Measurements from ENCODE around the gene CDHR1. TPM values are rescaled to one million over a fixed set of nuclear protein-coding genes. Genes with fewer than 3 reads are reported as not detected.

CDHR1 gene
- total RNA-seq, 1 donor from 2014 or later: not detected

DNA sequence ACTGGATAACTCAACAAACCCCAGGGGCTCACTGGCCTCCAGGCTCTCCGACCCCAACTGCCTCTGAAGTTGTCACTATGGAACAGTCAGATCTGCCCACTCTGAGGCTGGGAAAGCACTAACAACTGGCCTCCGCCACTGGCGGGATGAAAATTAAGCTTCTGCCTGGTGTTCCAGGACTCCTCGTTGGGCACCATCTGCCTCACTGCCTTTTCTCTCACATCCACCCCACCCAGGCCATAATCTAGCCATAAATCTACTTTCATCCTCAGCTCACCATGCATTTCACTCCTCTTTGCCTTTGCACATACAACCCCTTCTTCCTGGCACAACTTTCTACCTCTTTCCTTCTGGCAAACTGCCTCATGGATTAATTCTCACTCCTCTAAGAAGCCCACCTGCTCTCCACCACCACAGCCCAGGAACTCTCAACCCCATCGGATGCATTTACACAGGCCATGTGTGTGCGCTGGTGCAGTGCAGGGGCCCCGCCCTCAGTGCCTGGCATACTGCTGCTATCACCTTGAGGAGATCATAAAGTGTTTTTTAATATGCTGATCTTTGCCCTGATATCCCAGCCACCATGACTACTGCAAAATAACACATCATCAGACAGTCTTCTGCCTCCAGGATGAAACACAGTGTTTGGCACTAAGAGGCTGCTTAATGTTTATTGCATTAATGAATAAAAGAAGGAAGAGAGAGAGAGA, 4.0 kb downstream of the CDHR1 start:
- DNase-seq (ENCODE audit: low read depth, low spot score): no peak

DNA sequence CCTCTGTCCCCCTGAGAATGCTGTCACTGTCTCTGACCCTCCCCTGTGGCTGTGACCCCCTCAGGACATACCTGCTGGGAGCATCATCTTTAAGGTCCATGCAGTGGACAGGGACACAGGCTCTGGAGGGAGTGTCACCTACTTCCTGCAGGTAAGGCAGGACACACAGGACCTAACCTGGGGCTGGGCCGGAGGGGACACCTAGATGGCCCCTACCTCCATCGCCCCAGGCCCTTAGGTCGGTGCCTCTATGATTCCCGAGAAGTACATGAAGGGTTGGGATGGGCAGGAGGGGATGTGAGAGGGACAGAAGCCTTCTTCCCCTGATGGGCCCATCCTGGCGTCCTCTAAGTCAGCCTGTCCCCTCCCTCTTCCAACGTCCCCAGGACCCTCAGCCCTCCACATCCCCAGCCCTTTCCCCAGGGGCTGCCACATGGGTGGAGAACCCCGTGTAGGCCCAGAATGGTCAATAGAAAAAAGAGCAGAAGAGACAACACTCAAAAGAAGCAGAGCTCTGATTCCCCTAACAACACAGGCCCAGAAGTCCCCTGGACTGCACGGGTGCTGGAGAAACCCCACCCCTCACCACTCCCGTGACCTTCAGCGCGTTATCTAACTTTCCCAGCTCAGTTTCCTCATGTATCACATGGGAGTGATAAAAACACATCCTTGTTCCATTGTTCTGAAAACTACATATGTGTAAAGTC, 6.4 kb downstream of the CDHR1 start:
- DNase-seq (ENCODE audit: low read depth, low spot score): no peak

DNA sequence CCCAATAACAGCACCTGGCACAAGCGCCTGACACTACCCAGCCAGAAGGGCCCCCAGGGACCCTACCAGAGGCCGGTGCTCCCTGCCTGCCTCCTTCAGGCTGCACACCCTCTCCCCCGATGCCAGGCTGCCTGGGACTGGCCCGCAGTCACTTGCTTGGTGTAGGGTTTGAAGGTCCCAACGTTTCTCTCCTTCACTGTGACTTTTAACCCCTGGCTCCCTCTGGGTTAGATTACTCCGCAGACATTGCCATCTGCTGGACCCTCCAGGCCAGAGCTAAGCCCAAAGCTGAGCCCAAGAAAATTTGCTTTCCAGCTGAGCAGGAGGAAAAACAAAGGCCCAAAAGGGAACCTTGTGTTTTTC, 6.9 kb downstream of the CDHR1 start:
- DNase-seq (ENCODE audit: low read depth, low spot score): no peak

DNA sequence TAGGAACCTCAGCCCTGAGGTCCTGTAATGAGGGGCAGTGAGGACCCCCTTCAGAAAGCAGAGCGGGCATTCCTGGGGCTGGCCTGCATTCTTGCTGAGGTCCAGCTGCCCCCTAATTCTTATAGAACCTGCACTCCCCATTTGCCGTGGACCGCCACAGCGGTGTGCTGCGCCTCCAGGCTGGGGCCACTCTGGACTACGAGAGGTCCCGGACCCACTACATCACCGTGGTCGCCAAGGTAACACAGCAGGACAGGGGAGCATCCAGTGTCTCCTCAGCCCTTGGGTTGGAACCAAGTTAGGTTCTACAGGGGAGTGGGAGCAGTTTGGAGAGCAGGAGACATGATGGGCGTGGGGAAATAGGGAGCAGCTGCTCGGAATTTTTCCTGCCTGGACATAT, 7.3 kb downstream of the CDHR1 start:
- DNase-seq (ENCODE audit: low read depth, low spot score): no peak

DNA sequence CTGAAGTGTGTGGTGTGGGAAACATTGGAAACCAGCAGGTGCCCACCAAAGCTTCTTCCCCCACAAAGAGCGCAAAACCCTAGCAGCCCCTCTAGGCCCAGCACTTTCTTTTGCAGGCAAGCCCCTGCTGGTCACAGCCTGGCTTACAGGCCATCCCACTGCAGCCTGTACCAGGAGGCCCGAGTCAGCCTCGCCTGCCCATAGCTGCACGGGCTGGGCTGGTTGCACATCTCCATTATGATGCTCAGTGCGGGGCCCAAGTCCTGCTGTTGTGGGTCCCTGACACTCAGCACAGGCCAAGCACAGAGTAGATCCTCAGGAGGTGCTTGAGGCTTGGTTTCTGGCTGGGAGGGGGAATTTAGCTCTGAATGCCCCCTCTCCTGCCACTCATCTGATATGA, 8.0 kb downstream of the CDHR1 start:
- DNase-seq (ENCODE audit: low read depth, low spot score): no peak

DNA sequence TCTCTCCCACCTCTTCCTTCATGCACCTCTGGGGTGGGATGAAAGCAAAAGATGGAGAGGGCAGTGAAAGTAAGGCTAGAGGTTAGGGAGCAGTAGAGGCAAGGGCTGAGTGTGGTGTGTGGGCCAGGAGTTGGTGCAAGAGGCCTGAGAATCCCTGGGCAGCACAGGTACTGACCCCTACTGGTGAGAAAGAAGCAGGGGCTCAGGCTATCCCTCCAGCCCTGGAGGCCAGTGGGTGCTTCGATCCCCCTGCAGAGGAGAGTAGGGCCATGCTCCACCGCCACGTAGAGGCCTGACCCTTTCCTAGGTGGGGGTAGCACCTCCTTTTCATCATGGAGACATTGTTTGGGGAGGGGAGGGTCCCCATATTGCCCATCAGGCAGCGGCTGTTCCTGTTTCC, 9.8 kb downstream of the CDHR1 start:
- DNase-seq (ENCODE audit: low read depth, low spot score): no peak

DNA sequence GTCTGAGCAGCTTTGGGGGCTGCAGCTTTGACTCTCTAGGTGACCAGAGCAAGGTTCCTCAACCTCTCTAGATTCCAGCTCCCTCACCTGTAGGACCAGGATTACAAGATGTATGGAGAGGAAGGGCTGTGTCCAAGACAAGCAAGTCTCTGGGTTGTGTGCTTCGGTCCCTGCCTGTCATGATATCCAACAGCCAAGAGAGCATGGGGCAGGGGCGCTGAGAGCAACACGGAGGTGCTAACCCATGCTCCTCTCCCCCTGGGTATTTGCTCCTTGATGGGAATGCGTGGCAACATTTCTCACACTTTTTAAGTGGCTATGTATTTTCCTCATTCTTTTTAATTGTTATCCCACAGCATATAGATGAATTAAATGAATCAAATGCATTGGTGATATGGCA, 10.3 kb downstream of the CDHR1 start:
- DNase-seq (ENCODE audit: low read depth, low spot score): no peak

DNA sequence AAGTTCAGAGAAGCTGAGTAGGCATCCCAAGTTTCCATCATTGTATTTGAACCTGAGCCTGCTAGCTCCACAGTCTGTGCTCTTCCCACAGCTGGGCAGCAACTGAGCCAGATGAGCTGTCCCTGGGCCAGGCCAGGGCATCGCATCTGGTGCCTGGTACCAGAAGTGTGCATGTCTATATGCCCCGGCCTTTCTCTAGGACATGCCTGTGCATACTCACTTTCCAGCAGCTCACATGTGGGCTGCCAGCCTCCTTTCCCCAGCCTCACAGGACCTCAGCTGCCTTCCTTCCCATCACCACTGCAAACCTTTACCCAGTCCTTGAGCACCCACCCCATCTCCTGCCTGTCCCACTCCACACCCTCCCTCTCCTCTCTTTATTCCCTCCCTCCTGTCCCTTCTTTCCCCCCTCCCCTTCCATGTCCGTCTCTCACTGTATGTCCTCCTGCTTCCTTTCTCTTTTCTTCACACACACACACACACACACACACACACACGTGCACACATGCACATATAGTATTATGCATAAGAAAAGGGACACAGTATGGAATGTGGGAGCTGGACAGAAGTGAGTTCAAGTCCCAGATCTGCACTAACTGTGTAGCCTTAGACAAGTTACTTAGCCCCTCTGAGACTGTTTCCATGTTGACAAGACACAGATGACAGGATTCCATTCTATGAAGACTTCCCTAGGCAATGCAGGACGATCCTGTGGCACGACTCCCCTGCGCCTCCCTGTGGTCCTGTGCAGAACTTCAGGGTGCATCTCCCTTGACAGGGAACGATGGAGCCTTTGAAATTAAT, 10.9 kb downstream of the CDHR1 start:
- peak; percentile 4 for DNase-seq (ENCODE audit: low read depth, low spot score)

DNA sequence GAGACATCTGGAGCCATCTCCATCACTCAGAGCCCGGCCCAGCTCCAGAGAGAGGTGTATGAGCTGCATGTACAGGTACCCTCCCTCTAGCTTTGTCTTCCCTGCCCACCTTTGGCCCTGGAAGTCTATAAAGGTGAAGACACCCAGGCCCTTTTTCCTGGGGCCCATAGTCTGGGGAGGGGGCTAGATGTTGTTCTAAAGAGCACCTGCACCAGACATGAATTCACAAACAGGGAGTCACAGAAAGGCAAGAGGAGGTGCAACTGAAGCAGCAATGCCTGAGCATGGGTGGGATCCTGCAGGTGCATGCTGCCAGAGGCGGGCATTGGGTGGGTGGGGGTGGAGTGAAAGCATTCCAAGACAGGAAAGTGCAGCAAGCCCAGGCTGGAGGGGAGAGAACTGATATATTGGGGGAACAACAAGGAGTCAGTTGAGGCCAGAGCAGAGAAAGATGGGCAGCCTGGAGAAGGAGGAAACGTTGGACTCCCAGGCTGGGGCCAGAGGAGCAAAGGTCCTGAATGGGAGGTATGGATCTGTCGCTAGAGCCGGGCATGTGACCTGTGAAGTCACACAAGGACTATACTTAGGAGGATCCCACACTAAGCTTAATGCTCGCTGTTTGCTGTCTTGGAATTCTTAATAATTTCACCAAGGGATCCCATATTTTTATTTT, 11.7 kb downstream of the CDHR1 start:
- DNase-seq (ENCODE audit: low read depth, low spot score): no peak

DNA sequence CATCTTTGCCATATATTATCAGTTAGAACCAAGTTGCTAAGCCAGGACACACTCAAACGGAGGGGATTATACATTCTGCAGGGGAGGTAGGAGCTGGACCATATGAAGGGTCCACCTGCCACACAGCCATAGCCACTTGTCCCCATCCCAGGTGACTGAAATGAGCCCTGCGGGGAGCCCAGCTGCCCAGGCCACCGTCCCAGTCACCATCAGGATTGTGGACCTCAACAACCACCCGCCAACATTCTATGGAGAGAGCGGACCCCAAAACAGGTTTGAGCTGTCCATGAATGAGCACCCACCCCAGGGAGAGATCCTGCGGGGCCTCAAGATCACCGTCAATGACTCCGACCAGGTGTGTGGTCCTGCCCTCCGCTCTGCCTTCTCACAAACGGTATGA, 13.7 kb downstream of the CDHR1 start:
- no peak for DNase-seq (ENCODE audit: low read depth, low spot score)

DNA sequence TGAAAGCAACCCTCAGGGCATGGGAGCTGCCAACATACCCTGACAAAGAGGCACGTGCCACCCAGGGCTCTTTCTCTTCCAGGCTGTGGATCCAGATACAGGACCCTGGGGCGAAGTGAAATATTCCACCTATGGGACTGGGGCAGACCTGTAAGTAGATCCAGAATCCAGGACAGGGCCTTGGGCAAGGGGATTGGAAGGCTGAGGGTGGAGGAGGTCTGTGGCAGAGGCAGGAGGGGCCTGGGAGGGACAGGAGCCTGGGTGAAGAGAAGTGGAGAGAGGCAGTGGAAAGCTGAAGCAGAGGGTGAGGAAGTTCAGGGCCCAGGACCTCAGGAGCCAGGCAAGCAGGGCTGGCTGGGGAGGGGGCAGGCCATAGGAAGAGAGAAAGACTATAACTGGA, 17.2 kb downstream of the CDHR1 start:
- DNase-seq (ENCODE audit: low read depth, low spot score): no peak

DNA sequence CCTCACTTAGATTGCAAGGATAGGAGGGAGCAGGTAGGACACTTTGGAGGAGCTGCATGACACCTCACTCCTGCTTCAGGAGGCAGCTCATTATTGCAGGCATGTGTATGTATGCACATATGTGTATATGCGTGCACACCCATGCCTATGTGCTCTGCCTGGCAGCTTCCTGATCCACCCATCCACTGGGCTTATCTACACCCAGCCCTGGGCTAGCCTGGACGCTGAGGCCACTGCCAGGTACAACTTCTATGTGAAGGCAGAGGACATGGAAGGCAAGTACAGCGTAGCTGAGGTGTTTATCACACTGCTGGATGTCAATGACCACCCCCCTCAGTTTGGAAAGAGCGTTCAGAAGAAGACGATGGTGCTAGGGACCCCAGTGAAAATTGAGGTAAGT, 17.7 kb downstream of the CDHR1 start:
- no peak for DNase-seq (ENCODE audit: low read depth, low spot score)

DNA sequence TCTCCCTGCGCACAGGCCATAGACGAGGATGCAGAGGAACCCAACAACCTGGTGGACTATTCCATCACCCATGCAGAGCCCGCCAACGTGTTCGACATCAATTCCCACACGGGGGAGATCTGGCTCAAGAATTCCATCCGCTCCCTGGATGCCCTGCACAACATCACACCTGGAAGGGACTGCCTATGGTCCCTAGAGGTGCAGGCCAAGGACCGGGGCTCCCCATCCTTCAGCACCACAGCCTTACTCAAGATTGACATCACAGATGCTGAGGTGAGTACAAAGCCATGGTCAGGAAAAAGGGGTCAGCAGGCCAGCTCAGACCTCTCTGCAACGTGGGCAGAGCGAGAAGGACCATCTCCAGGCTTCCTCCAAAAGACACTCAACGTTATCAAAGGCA, 18.7 kb downstream of the CDHR1 start:
- no peak for DNase-seq (ENCODE audit: low read depth, low spot score)

DNA sequence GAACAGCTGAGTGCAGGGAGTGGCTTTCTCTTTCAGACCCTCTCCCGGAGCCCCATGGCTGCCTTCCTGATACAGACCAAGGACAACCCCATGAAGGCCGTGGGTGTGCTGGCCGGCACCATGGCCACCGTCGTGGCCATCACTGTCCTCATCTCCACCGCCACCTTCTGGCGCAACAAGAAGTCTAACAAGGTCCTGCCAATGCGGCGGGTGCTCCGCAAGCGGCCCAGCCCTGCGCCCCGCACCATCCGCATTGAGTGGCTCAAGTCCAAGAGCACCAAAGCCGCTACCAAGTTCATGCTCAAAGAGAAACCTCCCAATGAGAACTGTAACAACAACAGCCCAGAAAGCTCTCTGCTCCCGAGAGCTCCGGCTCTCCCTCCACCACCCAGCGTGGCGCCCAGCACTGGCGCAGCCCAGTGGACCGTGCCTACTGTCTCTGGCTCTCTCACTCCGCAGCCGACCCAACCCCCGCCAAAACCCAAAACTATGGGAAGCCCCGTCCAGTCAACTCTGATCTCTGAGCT, 19.8 kb downstream of the CDHR1 start:
- DNase-seq (ENCODE audit: low read depth, low spot score): no peak

DNA sequence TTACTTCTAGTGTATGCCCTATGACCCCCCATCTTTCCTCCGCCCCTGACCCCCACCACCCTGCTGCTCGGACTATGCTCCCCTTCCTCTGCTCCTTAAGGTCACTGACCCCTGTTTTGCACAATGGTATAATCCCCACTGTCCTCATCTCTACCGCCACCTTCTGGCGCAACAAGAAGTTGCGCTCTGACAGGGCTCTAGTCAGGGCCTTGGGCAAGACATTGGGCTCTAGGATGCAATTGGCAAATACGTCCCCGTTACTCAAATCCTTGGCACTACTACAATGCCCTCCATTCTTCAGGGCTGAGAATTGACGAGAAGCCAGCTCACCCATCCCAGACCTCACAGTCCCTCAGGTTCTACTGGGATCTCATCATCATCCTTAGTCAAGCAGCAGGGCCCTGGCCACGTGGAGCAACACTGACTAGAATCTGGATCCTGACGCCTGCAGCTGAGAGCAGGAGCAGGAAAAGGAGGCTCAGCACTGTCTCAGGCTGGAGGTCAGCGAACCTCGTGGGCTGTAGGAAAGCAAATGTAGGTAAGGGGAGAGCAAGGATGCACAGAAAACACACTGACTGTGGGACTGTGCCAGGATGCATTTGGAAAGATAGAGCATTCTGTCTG, 20.4 kb downstream of the CDHR1 start:
- DNase-seq (ENCODE audit: low read depth, low spot score): no peak

DNA sequence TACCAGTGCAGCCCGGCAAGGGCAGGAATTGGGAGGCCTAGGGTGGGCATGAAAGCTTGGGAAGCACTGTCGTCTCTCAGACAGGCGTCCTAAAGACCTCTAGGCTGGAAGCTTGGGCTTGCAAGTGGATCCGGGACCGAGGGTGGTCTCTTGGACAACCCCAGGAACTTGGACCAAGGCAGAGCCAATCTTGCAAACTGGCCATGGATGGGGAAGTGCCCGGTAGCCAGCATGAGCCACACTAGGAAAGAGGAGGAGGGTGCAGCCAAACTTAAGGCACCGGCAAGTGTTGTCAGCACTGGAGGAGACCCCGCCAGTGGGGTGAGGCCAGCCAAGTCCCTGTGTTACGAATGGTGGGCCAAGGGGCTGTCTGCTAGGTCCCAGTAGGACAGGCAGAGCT, 22.5 kb downstream of the CDHR1 start:
- no peak for DNase-seq (ENCODE audit: low read depth, low spot score)

DNA sequence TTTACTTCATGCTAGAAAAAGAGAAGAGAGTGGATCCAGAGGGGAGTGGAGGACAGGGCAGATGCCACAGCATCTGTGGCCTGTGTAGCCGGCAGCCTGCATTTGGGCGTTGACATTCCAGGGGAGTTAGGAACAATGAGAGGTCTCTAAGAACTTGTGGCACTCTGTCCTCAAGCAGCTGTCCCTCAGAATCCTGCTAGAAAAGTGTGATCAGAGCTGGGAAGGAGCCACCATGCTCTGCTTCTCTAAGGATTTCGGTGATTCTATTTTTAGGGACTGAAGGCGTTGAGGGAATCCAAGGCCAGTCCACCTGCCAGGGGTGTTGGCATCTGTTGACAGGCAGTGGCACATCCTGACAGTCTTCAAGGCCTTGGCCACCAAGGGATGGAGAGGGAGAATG, 23.4 kb downstream of the CDHR1 start:
- no peak for DNase-seq (ENCODE audit: low read depth, low spot score)

DNA sequence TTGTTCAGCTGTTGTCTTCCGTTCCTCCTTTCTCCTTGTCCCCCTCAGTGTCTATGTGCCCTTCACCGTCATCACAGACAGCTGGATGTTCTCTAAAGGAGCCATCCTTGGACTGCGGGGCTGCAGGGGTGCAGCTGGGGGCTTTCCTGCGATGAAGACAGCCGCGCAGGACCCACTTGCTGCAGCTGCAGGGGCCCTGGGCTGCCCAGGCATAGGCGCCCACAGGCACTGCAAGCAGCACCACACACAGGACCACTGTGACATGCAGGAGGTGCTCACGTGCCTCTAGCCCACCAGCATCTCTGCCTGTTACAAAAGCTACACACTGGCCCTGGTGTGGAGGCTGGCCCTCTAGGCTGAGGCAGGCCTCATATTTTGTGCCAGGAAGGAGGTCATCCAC, 27.6 kb downstream of the CDHR1 start:
- DNase-seq (ENCODE audit: low read depth, low spot score): no peak

DNA sequence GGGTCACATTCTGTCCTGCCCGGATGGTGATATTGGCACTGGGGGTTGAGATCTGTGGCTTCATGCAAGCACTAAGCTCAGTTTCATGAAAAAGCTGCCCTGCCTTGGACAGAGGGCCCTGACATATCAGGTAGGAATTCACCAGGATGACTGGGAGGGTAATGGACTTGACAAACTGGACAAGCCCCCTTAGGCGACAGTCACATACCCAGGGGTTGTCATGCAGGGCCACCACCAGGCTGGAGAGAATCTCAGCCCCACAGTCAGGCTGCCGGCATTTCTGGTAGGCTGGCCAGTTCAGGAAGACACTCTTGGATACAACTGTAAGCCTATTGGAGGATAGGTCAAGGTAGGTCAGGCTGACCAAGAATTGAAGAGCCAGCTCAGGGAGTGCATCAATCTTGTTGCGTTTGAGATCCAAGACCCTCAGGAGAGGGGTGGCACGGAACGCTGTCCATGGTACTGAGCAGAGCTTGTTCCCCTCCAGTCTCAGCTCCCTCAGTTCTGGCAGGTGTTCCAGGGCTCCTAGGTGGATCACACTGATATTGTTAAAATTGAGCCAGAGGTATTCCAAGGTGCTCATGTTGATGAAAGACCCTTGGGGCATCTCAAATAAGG, 30.2 kb downstream of the CDHR1 start:
- no peak for DNase-seq (ENCODE audit: low read depth, low spot score)

DNA sequence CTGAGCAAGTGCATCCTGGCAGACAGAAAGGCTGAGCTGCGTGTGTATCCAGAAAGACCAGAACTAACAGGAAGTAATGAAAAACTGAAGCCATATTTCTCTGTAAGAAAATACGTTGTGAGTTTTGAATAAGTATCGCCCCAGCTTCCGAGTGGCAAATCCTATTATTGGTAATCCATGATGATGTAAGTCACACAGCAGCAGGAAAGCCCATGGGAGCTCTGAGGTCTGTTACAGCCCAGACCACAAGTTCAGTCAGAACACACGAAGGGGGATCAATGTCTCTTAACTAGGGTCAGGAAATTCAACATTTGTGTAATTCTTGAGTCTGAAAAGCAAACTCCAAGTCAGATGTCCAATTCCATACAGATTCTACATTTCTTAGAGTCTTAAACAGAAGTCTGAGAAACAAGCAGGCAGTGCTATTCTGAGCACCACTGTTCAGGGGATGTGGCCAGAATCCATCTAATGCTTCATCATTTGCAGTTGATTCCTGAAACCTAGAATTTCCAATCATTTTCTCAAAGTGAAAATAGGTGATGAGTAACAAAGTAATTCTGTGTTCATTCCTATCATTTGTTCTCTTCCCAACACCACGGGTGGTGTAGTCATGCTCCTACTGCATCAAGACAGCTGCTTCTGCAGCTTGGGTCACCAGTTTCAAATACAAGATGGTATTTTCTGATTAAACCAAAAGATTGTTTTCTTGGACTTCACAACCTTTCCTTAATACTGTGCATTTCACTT, 31.3 kb downstream of the CDHR1 start, which contains the start of gene LRIT2:
LRIT2 (minus strand) TSS at position 118 of the 747 bp plus-strand sequence; CDS start at position 94, 24 bp downstream.
- no peak for DNase-seq (ENCODE audit: low read depth, low spot score)

All from pulmonary artery endothelial cell (primary cell).